Sigmoid colon (tissue), 4 donors: ENCODE data around the gene CTRB2.

Source experiments
- CTCF ChIP-seq, 4 experiments: fragments of 450-650 bp in 3 of 4; fragments of 200-600 bp in 1 of 4; IDR thresholded peaks; one replicate each; pipeline ENCODE4 v1.5.1; 2016 to 2019; ENCODE audit warnings: antibody characterized with exemption in 4 of 4, mild to moderate bottlenecking in 3 of 4, moderate library complexity in 2 of 4
- EP300 ChIP-seq, 4 donors: sonication (generic); formaldehyde crosslinking; IDR thresholded peaks; one replicate each; pipeline ENCODE4 v1.6.1; 2017; ENCODE audit warnings: antibody characterized with exemption in 4 of 4

GRCh38 chr16:75225678-75226515 lies 18.9 kb upstream of the CTRB2 start:
- no peak for TF ChIP-seq EP300 (IDR thresholded peaks at IDR 0.05)
- TF ChIP-seq CTCF (IDR thresholded peaks at IDR 0.05) = no peak
